SK-N-SH (cell line): Measurements from ENCODE around the gene PCYT2. TPM values are rescaled to one million over a fixed set of nuclear protein-coding genes. Genes with fewer than 3 reads are reported as not detected.
A peak's percentile ranks its signal among the peaks of the same experiment; 100 is the strongest.

ENCODE experiments used
- CTCF ChIA-PET: fragments of 300-600, 350-600 bp; formaldehyde crosslinking; extraction: SDS; loops from one replicate; lab custom pipeline; 2021; lab: Yijun Ruan, JAX
- POLR2A ChIA-PET: fragments of 350-600 bp; sonication (Branson Sonifier 250); formaldehyde crosslinking; extraction: SDS; loops from one replicate; lab custom pipeline; 2020; ENCODE audit warnings: antibody characterized with exemption, inconsistent platforms; lab: Yijun Ruan, JAX
- DNase-seq: peaks from one replicate; pipeline ENCODE4 v3.0.0; 2012
- H2AFZ ChIP-seq: fragments of 200-600 bp; sonication (generic); 2 replicates; pipeline ENCODE4 v1.8.1; 2016; ENCODE audit warnings: antibody characterized with exemption, mild to moderate bottlenecking, low read depth
- H3F3A ChIP-seq: fragments of 200-600 bp; sonication (generic); replicated peaks from 2 replicates; pipeline ENCODE3; 2016; ENCODE audit warnings: antibody characterized with exemption, mild to moderate bottlenecking; ENCODE audit not compliant: insufficient read depth
- H3K27ac ChIP-seq, 2 experiments: fragments of 200-500 bp in 1 of 2; fragments of 200-600 bp in 1 of 2; sonication (Bioruptor generic) in 1 of 2; sonication (generic), shearing (Covaris generic) in 1 of 2; 2 replicates each; pipeline versions ENCODE4 v1.5.1 to v1.6.1; 2014 to 2016; ENCODE audit warnings: low read depth in 2 of 2, inconsistent platforms in 1 of 2, low read length in 1 of 2, mild to moderate bottlenecking in 1 of 2, mixed read lengths in 1 of 2
- H3K27me3 ChIP-seq: fragments of 200-600 bp; sonication (generic), shearing (Covaris generic); 2 replicates; pipeline ENCODE4 v1.6.1; 2016; ENCODE audit warnings: mixed run types; ENCODE audit not compliant: insufficient read depth
- H3K36me3 ChIP-seq, 2 experiments: fragments of 200-500 bp in 1 of 2; fragments of 200-600 bp in 1 of 2; sonication (Bioruptor generic) in 1 of 2; sonication (generic) in 1 of 2; replicated peaks in 1 of 2; 2 replicates each; pipeline versions ENCODE3 to v1.5.1; 2014 to 2016; ENCODE audit warnings: low read length in 1 of 2, mild to moderate bottlenecking in 1 of 2; ENCODE audit not compliant: insufficient read depth in 2 of 2, control insufficient read depth in 1 of 2
- H3K4me1 ChIP-seq, 2 experiments: fragments of 200-500 bp in 1 of 2; fragments of 200-600 bp in 1 of 2; sonication (Bioruptor generic) in 1 of 2; sonication (generic), shearing (Covaris generic) in 1 of 2; 2 replicates each; pipeline versions ENCODE4 v1.5.1 to v1.6.1; 2014 to 2016; ENCODE audit warnings: low read depth in 1 of 2, low read length in 1 of 2, mixed run types in 1 of 2; ENCODE audit not compliant: insufficient read depth in 2 of 2, control insufficient read depth in 1 of 2
- H3K4me2 ChIP-seq: fragments of 200-600 bp; sonication (generic), shearing (Covaris generic); 2 replicates; pipeline ENCODE4 v1.6.1; 2017; ENCODE audit warnings: mixed run types
- H3K4me3 ChIP-seq, 2 experiments: fragments of 200-500 bp in 1 of 2; fragments of 200-600 bp in 1 of 2; sonication (Bioruptor generic) in 1 of 2; sonication (generic), shearing (Covaris generic) in 1 of 2; 2 replicates each; pipeline versions ENCODE4 v1.5.1 to v1.8.1; 2014 to 2016; ENCODE audit warnings: low read depth in 2 of 2, inconsistent platforms in 1 of 2, low read length in 1 of 2, mild to moderate bottlenecking in 1 of 2, mixed read lengths in 1 of 2, moderate library complexity in 1 of 2
- H3K79me2 ChIP-seq: fragments of 200-600 bp; sonication (generic); 2 replicates; pipeline ENCODE4 v1.8.1; 2017; ENCODE audit warnings: mild to moderate bottlenecking; ENCODE audit not compliant: insufficient read depth
- H3K9ac ChIP-seq: fragments of 200-600 bp; sonication (generic); 2 replicates; pipeline ENCODE4 v1.6.1; 2017; ENCODE audit warnings: mixed run types
- H3K9me2 ChIP-seq: fragments of 200-600 bp; sonication (generic); 2 replicates; pipeline ENCODE4 v1.6.1; 2017; ENCODE audit warnings: mixed run types
- H3K9me3 ChIP-seq: fragments of 200-600 bp; sonication (generic); 2 replicates; pipeline ENCODE4 v1.6.1; 2017; ENCODE audit warnings: mixed run types, mild to moderate bottlenecking, moderate library complexity
- H4K20me1 ChIP-seq: fragments of 200-600 bp; sonication (generic); 2 replicates; pipeline ENCODE4 v1.6.1; 2017; ENCODE audit warnings: mild to moderate bottlenecking, mixed run types; ENCODE audit not compliant: insufficient read depth
- CHD2 ChIP-seq: fragments of 150-350 bp; IDR thresholded peaks from 2 replicates; pipeline ENCODE4 v1.6.1; 2018; ENCODE audit warnings: low read length; ENCODE audit not compliant: partially characterized antibody
- ELF1 ChIP-seq: IDR thresholded peaks from 2 replicates; pipeline ENCODE4 v1.4.0; 2012
- FOXM1 ChIP-seq: IDR thresholded peaks from 2 replicates; pipeline ENCODE4 v1.4.0; 2012; ENCODE audit warnings: low read depth, mild to moderate bottlenecking
- GABPA ChIP-seq: IDR thresholded peaks from 2 replicates; pipeline ENCODE4 v1.4.0; 2012; ENCODE audit warnings: low read depth, mild to moderate bottlenecking
- SIN3A ChIP-seq: IDR thresholded peaks from 2 replicates; pipeline ENCODE4 v1.6.1; 2012; ENCODE audit warnings: low read depth, mild to moderate bottlenecking, low read length, moderate library complexity, borderline replicate concordance
- TEAD4 ChIP-seq: IDR thresholded peaks from 2 replicates; pipeline ENCODE4 v1.4.0; 2012; ENCODE audit warnings: mild to moderate bottlenecking, borderline replicate concordance; ENCODE audit not compliant: insufficient read depth
- WGBS: methylation state at CpG from one replicate; pipeline ENCODE4 v1.1.6; 2017; ENCODE audit warnings: low lambda C conversion rate; 5-methylcytosine and 5-hydroxymethylcytosine counted together
- polyA plus RNA-seq, 3 experiments: library from polyadenylated mRNA; depleted of rRNA; stranded (reverse); fragments of >200 nt; gene quantifications; 2 replicates each; pipeline ENCODE4 v1.2.3, GENCODE V29; 2012
- TF ChIP-seq, protein P1 (sequence below): IDR thresholded peaks from 2 replicates; pipeline ENCODE4 v1.6.1; 2012; ENCODE audit warnings: mild to moderate bottlenecking, low read depth, low read length, moderate library complexity
- TF ChIP-seq, protein P2 (sequence below): IDR thresholded peaks from 2 replicates; pipeline ENCODE4 v1.4.0; 2012; ENCODE audit warnings: low read depth

Gene PCYT2
- polyA plus RNA-seq, 1 of the 3 experiments (the other 2 are of a cell fraction), result 46.2 TPM

DNA sequence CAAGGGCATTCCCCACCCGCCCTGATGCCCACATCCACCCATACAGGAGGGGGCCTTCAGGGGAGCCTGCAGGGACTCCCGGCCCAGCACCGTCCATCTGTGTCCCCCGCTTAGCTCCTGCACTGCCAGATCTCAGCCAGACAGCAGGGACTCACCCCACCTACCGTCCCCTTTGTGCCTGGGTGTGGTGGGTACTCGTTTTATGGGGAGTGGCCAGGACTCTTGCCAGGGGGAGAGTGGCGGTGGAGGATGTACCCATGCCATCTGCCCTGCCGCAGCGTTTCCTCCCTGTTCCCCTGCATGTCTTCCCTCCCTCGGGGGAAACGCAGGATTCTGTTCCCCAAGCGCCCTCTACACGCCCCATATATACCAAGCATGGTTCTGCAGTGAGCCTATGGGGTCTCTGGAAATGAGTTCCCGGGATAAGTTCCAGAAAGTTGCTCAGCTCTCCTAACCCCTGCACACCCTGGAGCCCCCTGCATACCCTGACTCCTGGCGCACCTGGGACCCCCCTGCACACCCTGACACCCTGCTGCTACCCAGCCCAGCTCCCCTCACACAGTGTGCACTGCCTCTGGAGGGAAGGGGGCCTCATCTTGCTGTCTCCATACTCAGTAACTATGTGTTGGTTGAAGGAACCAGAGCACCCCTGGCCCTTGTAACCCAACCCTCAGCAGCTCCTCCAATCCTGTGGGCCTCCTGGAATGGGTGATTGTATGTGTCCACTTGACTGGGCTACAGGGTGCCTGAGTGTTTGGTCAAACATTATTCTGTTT, 20.5 kb upstream of the PCYT2 start:
- ChIA-PET POLR2A (interaction anchor here (1.2 to 1.6 kb wide), 3 partner anchors 28 to 167 kb away, joined by 3 to 4 read pairs (median 3); partner anchors contain the start of gene FASN), CTCF (interaction anchor here (0.6 to 11.7 kb wide), 4 partner anchors 14 to 62 kb away, joined by 3 to 107 read pairs (median 6); partner anchors contain the start of genes NOTUM and SIRT7)
- no peaks in the 10 kb centered on the region for H3K27me3 ChIP-seq
- no peaks in the 10 kb centered on the region for H3K9me2 ChIP-seq
- H3K79me2 ChIP-seq, result peaks cover 19% of the 10 kb centered on the region
- H4K20me1 ChIP-seq, result peaks cover 7% of the 10 kb centered on the region; the same call in 1 of the 2 replicates
- no peaks in the 10 kb centered on the region for H3K9me3 ChIP-seq
- no peak overlapping the region for H3K27ac ChIP-seq
- DNase-seq, result no peak
- no peak overlapping the region for H2AFZ ChIP-seq
- H3K36me3 ChIP-seq, result peaks cover 0 to 20% of the 10 kb centered on the region in 2 experiments
- no peak overlapping the region for H3K4me3 ChIP-seq
- H3K4me2 ChIP-seq, result no peak overlapping the region
- TF ChIP-seq ELF1 (0 out of 2 replicates have a peak, but pooled peaks have one; percentile 4), TEAD4 (no peak)
- TF ChIP-seq, all 33 proteins: peak for 1
- Histone ChIP-seq H3K9ac (no peak overlapping the region), H3K4me1 (peaks cover 11 to 29% of the 10 kb centered on the region in 2 experiments; a peak in 2 of 4 replicates), H3F3A (peaks cover 21% of the 10 kb centered on the region)
- 74% methylated on average over 14 of the region's 15 CpGs for WGBS

DNA sequence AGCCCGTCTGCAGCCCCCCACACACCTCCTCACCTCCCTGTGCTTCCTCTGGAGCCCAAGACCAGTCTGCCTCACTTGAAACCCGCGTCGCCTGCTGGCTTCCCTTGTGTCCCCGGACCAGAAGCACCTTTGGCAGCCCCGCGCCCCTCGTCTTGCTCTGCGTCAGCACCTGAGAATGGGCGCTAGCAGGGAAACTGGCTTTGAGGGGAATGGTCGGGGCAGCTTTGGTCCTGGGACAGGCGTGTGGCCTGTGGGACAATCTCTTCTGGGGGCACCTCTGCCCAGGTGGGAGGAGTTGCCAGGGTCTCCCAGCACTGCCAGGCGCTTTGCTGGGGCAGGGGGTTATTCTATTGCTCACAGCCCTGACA, 20.0 kb upstream of the PCYT2 start:
- no peak overlapping the region for H2AFZ ChIP-seq
- 84% methylated on average over 13 of the region's 13 CpGs for WGBS

DNA sequence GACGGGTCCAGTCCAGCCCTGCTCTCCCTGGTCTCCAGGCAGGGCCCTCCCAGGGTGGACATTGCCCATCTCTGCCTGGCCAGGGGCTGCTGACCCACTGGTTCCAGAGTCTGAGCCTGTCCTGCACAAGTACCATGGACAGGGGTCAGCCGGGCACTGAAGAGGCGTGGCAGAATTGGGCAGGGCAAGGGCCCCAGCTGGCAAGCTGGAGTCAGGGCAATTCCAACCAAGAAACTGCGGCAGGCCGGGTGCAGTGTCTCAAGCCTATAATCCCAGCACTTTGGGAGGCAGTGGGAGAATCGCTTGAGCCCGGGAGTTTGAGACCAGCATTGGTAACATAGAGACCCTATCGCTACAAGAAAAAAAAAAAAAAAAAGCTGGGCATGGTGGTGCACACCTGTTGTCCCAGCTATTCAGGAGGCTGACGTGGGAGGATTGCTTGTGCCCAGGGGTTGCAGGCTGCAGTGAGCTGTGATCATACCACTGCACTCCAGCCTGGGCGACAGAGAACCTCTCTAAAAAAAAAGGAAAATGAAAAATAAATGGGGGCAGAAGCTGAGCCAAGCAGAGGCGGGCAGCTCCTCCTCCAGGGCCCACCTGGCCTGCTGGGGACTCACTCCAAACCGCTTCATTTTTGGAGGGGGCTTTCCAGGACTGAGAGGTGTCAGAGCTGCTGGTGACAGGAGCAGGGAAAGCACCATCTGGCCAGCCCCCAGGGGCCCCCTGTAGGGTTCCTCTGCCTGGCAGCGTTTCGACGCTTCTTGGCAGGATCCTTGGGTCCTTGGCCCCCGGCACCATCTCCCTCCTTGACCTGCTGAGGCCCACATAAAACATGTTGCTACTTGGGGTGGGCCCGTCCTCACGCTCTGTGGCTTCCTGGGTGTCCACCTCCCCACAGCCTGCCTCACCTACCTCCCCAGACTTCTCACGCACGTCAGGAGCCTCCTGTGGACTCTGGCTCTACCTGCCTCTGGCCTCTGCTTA, 19.2 kb upstream of the PCYT2 start:
- ChIA-PET CTCF (interaction anchor here (1.3 to 11.7 kb wide), 5 partner anchors 18 to 100 kb away, joined by 4 to 107 read pairs (median 32); partner anchors contain the start of genes NOTUM and RAC3), POLR2A (interaction anchor here (0.6 to 5.0 kb wide), 5 partner anchors 7 to 194 kb away, joined by 3 to 34 read pairs (median 4); partner anchors contain the start of genes FASN and PYCR1)
- peaks cover 21% of the 10 kb centered on the region for H3F3A ChIP-seq
- H3K4me1 ChIP-seq, result peaks cover 12 to 26% of the 10 kb centered on the region in 2 experiments; a peak in 2 of 4 replicates
- H3K9ac ChIP-seq, result no peak overlapping the region
- no peak overlapping the region for H3K27ac ChIP-seq
- no peaks in the 10 kb centered on the region for H3K27me3 ChIP-seq
- peaks cover 0 to 20% of the 10 kb centered on the region in 2 experiments for H3K36me3 ChIP-seq
- peaks cover 21% of the 10 kb centered on the region for H3K79me2 ChIP-seq
- 92% methylated on average over 17 of the region's 20 CpGs for WGBS
- H3K4me3 ChIP-seq, result no peak overlapping the region
- DNase-seq, result no peak
- no peak overlapping the region for H2AFZ ChIP-seq
- no peaks in the 10 kb centered on the region for H3K9me2 ChIP-seq
- H4K20me1 ChIP-seq, result peaks cover 19% of the 10 kb centered on the region
- H3K9me3 ChIP-seq, result no peaks in the 10 kb centered on the region
- TF ChIP-seq SIN3A (peak; percentile 19; the same call in 1 of the 2 replicates), FOXM1 (no peak)
- TF ChIP-seq, protein P1, sequence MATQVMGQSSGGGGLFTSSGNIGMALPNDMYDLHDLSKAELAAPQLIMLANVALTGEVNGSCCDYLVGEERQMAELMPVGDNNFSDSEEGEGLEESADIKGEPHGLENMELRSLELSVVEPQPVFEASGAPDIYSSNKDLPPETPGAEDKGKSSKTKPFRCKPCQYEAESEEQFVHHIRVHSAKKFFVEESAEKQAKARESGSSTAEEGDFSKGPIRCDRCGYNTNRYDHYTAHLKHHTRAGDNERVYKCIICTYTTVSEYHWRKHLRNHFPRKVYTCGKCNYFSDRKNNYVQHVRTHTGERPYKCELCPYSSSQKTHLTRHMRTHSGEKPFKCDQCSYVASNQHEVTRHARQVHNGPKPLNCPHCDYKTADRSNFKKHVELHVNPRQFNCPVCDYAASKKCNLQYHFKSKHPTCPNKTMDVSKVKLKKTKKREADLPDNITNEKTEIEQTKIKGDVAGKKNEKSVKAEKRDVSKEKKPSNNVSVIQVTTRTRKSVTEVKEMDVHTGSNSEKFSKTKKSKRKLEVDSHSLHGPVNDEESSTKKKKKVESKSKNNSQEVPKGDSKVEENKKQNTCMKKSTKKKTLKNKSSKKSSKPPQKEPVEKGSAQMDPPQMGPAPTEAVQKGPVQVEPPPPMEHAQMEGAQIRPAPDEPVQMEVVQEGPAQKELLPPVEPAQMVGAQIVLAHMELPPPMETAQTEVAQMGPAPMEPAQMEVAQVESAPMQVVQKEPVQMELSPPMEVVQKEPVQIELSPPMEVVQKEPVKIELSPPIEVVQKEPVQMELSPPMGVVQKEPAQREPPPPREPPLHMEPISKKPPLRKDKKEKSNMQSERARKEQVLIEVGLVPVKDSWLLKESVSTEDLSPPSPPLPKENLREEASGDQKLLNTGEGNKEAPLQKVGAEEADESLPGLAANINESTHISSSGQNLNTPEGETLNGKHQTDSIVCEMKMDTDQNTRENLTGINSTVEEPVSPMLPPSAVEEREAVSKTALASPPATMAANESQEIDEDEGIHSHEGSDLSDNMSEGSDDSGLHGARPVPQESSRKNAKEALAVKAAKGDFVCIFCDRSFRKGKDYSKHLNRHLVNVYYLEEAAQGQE, result peak; percentile 95
- no peak overlapping the region for H3K4me2 ChIP-seq

More for the DNA sequence above, 20.0 kb upstream of the PCYT2 start:
- Histone ChIP-seq H3K9me3 (no peaks in the 10 kb centered on the region), H3K27me3 (no peaks in the 10 kb centered on the region), H3K27ac (no peak overlapping the region), H3F3A (peaks cover 21% of the 10 kb centered on the region), H3K79me2 (peaks cover 19% of the 10 kb centered on the region), H3K36me3 (peaks cover 0 to 20% of the 10 kb centered on the region in 2 experiments), H3K9ac (no peak overlapping the region), H3K4me3 (no peak overlapping the region), H3K9me2 (no peaks in the 10 kb centered on the region), H3K4me2 (no peak overlapping the region), H3K4me1 (peaks cover 11 to 28% of the 10 kb centered on the region in 2 experiments; a peak in 2 of 4 replicates), H4K20me1 (peaks cover 12% of the 10 kb centered on the region)
- ChIA-PET CTCF (interaction anchor here (0.6 to 11.7 kb wide), 4 partner anchors 13 to 90 kb away, joined by 3 to 107 read pairs (median 36); partner anchors contain the start of genes NOTUM and SIRT7), POLR2A (interaction anchor here (1.2 to 1.6 kb wide), 3 partner anchors 28 to 167 kb away, joined by 3 to 4 read pairs (median 3); partner anchors contain the start of gene FASN)
- DNase-seq, result no peak
- TF ChIP-seq GABPA (no peak), ELF1 (0 out of 2 replicates have a peak, but pooled peaks have one; percentile 16), CHD2 (no peak)
- TF ChIP-seq, protein P2, sequence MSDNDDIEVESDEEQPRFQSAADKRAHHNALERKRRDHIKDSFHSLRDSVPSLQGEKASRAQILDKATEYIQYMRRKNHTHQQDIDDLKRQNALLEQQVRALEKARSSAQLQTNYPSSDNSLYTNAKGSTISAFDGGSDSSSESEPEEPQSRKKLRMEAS, result no peak
